ENCODE measurements around the gene PLPPR2. TPM values are rescaled to one million over a fixed set of nuclear protein-coding genes. Genes with fewer than 3 reads are reported as not detected.

Gene PLPPR2

DNA sequence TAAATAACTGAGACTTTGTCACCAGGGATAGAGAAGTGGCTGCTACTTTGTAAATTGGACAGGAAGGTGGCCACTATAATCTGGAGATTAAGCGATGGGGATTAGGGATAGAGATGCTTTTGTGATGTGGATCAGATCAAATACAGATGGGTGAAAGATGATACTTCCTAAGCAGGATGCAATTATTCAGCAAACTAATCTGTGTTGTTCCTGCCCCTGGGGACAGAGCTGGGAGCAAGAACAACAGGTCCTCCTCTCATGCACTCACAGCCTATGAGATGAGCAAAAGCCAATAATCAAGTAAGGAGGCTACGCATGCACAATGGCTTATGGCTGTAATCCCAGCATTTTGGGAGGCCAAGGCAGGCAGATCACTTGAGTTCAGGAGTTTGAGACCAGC is 59.3 kb downstream of the PLPPR2 start:
- Histone ChIP-seq H3K4me2 (ENCODE audit: low read length) (no peak overlapping the region), H3K27me3 (ENCODE audit: control insufficient read depth, insufficient read depth, low read length) (peaks cover 12% of the 10 kb centered on the region), H3K9me3 (replicated peaks; ENCODE audit: low read length) (no peaks in the 10 kb centered on the region), H3K4me1 (ENCODE audit: control insufficient read depth, insufficient read depth, low read length) (peaks cover 5% of the 10 kb centered on the region), H3K36me3 (ENCODE audit: insufficient read depth, low read length) (no peaks in the 10 kb centered on the region), H3K9ac (ENCODE audit: low read depth, low read length) (no peak overlapping the region), H3K4me3 (ENCODE audit: low read length) (no peak overlapping the region)

Small RNAs within 50 kb of the gene (small RNA-seq; reads per million reads assigned to genes)
- not detected for gene RF00019

Data from skeletal muscle satellite cell (primary cell).